ENCODE measurements around the gene DISC1.
"Not testable (repeated sequence)": the region's sequence is repeated elsewhere in the genome, so short reads cannot be mapped to it uniquely, and the experiment has no call there.

DISC1 gene

DNA sequence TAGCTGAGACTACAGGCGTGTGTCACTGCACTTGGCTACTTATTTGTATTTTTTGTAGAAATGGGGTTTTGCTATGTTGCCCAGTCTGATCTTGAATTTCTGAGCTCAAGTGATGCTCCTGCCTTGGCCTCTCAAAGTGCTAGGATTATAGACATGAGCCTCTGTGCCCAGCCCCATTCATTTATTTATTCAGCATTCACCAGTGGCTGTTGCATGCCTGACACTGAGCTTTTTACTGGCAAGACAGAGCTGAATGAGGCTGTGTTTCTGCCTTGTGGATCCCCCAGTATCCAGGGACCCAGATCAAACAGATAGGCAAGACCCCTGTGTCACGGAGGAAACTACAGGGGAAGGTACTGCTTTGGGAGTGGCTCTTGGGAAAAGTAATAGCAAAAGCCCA lies 109.4 kb downstream of the DISC1 start:
- DNase-seq, result no peak

DNA sequence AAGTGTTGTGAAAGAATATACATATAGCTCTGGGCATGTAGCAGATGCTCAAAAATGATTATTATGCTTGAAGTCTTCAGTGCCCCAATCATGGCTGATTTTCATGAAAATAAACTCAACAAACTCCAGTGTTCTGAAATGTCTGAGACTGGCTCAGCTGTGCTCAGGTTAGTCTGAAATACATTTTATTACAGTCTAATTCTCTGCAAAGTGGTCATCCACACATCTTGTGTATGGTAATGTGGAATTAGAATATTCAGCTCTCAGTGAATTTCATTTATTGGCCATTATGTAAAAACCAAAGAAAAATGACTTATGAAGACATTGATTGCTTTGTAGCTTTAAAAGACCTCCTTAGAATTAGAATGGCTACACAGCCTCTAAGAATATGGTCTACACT lies 109.9 kb downstream of the DISC1 start:
- DNase-seq, result no peak

DNA sequence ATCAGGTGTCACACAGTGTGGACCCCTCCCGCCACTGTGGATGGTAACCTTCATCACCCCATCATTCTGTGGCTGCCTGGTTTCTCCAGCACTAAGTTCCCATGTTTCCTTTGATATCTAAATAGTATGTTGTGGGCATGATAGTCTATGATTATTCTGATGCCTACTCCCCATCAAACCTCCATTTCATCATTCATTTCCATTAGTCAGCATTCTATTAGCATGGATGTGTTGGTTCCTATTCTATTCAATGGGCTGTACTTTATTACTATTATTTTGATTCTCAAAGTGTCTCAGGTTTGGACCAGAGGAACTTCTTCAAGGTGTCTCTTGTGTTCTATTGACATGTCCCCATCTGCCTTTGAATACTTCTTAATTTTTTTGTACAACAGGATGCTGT lies 112.0 kb downstream of the DISC1 start:
- no peak for DNase-seq

DNA sequence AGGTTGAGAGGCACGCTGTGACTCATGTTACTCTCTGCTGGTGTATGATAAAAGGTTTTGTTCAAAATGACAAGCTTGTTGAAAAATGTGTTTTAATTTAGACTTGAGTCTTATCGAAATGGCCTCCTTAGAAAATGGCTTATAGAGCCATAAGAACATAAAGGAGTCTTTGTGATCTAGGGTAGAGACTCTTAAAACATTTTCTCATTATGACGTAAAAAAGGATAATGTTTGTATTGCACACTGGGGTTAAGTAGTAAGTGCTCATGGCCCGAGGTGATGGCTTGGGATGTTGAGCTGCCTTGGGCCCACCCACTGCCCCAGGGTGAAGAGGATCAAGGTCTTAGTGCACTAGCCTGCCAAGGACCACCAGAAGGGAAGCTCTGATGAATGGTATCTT lies 117.4 kb downstream of the DISC1 start:
- no peak for DNase-seq

DNA sequence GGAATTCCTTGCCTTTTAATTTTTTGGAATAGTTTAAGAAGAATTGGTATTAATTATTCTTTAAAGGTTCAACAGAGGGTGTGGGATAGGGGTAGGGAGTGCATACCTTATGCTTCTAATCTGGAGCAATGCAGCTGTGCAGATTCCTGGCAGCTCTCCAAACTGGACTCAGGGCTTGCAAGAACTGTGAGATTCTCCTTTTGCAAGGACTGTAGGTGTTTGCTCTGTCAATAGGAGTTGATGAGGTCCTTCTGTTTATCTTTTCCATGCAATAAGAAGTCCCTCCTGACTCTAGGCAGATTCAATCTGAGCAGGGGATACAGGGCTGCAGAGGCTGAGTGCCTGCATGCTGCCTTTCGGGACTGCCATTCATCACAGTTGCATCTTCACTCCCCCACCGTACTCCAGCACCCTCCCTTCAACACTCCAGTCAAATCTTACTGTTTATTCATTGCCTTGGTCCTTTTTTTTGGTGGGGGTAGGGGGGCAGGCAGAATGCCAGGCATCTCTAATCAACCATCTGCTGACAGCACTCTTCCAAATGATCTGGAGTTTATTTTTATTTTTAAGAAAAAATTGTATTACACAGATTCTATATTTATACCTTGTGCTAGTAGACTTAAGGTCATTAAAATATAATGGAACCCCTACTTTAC lies 122.3 kb downstream of the DISC1 start:
- DNase-seq, result no peak

DNA sequence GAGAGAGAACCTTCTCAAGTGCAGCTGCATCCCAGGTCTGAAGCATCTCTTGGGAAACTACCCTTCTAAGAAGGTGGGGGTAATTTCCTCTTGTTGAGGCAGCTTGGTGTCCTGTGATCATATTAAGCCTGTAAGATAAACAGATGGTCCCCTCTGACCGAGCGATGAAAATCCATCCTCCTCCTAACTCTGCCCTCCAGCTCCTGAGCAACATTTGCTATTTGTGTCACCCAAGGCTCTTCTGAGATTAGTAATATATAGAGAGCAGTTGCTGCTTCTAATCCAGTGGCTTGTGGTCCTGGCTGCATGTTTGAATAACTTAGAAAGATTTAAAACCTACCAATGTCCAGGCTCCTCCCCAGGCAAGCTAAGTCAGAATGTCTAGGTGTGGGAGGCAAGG lies 123.7 kb downstream of the DISC1 start:
- no peak for DNase-seq

DNA sequence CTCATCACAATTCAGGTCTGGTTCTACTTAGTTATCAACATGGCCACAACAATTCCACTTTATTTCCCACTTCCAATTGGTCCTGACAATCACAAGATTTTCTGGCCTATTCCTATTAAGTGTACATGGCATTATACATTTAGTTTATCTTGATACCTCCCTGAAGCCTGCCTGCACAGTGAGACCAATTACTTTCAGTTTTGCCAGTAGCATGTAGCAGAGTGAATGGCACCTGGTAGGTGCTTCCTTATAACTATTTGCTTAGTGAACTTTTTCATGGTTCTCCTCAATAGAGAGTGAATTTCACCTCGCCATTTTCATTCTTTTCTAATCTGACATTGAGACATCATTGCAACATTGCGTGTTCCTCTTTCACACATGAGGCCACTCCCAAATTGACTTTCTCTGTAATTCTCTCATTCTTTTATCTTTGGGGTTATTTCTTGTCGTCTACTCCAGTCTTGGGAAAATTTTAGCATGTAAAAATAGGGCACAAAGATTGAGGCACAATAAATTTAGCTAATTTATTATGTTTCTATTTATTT lies 124.3 kb downstream of the DISC1 start:
- no peak for DNase-seq

DNA sequence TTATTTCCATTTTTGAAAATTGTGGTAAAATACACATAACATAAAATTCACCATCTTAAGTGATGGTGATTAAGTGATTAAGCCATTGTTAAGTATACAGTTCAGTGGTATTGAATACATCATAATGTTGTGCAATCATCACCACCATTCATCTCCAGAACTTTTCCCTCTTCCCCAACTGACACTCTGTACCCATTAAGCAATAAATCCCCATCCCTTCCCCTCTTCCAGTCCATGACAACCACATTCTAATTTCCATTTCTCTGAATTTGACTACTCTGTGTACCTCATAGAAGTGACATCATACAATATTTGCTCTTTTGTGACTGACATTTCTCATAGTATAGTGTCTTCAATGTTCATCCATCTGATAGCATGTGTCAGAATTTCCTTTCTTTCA lies 124.8 kb downstream of the DISC1 start:
- no peak for DNase-seq

DNA sequence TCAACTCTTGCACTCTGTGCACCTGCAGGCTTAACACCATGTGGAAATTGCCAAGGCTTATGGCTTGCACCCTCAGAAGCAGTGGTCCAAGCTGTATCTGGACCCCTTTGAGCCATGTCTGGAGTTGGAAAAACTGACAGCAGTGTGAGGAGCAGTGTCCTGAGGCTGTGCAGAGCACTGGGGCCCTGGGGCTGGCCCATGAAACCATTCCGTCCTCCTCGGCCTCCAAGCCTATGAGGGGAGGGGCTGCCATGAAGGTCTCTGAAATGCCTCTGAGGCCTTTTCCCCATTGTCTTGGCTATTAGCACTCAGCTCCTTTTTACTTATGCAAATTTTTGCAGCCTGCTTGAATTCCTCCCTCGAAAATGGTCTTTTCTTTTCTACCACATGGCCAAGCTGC lies 126.7 kb downstream of the DISC1 start:
- no peak for DNase-seq

DNA sequence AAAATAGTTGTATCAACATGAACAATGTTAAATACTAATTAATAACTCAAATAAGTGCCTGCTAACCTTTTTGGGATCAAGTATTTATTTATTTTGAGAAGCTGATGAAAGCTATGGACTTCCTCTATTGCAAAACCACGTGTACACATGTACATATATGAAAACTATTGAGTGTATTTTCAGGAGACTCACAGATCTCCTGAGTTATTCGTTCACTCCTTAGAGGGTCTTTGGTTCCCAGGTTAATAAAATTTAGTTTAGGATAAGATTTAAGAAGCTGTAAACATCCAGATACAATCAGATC lies 130.5 kb downstream of the DISC1 start:
- DNase-seq, result no peak

DNA sequence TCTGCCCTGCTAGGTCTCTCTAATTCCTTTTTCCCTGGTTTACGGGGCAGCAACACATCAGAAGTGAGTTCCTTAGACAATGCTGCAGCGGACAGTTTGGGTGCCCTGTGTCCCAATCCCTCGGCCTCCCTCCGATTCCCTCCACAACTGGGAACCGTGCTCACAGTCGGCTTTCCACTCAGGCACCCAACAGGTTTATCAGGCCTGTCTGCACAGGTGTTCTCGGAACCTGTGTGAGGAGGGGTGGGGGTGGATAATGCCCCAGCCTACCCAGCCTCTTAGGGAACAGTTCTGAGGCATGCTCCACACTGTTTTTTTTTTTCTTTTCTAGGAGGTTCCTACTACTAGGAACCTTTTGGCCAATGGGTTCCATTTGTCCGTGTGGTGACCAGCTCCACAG lies 131.2 kb downstream of the DISC1 start:
- no peak for DNase-seq

DNA sequence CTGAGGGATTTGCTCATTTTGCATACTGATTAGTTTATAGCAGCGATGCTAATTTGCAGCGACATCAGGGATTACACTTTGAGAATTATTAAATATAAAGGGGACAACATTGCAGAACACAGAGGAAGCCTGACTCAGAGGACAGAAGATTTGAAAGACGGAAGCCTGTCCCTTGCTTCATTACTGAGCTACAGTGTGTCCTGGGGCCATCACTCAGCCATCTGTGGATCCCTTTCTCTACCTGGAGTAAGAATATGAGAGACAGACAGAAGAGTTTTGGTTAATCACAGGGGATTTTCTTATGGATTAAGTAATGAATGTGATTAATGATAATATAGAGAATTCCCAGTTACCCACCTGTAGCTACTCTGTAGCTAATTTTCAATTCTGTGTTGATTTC lies 134.7 kb downstream of the DISC1 start:
- DNase-seq, result no peak

DNA sequence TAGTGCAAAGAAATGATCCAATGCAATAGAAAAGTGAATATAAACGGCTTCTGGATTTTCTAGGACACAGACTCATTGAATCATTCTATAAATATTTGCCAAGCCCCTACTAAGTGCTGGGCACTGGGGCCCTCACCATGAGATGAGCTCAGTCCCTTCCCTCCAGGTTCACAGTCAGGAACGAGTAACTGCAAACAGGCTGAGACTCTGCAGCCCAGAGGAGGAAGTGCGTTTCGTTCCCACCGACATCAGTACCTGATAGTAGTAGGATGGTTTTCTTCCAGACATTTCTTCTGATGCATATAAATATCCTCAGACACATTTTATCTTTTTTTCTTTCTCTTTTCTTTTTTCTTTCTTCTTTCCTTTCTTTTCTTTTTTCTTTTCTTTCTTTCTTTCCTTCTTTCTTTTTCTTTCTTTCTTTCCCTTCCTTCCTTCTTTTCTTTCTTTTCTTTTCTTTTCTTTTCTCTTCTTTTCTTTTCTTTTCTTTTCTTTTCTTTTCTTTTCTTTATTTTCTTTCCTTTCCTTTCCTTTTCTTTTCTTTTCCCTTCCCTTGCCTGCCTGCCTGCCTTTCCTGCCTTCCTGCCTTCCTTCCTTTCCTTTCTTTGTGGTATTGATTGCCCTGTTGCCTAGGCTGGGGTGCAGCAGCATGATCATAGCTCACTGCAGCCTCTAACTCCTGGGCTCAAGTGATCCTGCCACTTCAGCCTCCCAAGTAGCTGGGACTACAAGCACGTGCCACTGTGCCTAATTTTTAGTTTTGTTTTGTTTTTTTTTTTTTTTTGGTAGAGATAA lies 135.4 kb downstream of the DISC1 start:
- no peak for DNase-seq

DNA sequence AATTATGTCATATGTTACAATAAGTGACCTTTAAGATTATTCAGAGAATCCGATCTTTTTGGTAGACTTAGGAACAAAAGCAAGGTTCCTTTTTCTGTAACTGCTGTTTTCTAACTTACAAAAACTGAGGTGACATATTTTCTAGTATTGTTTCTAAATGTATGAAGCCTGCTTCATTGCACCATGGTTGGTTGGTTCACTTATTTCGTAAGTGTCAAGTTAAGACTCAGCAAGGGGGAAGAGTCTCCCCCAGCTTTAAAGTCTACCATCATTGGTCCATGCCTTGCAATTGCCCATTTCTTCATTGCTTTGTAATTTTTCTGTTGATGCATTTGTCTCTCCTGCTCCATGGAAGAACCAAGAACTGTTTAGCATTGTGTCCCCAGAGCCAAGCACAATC lies 136.9 kb downstream of the DISC1 start:
- DNase-seq, result no peak

DNA sequence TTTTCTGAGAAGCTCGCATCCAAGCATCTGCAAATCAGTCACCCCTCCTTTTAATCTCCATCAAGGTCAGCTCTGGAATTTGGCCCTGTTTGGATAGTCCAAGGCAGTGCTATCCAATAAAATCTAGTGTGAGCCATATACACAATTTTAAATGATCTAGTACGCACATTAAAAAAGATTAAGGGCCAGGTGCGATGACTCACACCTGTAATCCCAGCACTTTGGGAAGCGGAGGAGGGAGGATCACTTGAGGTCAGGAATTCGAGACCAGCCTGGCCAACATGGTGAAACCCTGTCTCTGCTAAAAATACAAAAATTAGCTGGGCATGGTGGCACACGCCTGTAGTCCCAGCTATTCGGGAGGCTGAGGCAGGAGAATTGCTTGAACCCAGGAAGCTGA lies 139.2 kb downstream of the DISC1 start:
- not testable (repeated sequence) for DNase-seq

DNA sequence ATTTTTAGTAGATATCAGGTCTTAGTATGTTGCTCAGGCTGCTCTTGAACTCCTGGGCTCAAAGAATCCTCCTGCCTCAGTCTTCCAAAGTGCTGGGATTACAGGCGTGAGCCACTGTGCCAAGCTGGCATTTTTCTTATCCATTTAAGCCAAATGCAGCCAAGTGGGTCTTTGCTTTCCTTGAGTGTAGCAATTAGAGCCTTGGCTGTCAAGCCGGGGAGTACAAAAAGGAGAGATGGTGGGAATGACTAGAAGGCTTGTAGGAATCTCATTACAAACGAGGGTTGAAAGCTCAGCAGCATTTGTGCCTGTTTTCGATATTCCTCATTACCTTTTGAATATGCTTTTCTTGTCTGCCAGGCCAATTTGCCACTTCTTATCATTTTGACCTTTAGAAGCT lies 140.9 kb downstream of the DISC1 start:
- DNase-seq, result no peak

DNA sequence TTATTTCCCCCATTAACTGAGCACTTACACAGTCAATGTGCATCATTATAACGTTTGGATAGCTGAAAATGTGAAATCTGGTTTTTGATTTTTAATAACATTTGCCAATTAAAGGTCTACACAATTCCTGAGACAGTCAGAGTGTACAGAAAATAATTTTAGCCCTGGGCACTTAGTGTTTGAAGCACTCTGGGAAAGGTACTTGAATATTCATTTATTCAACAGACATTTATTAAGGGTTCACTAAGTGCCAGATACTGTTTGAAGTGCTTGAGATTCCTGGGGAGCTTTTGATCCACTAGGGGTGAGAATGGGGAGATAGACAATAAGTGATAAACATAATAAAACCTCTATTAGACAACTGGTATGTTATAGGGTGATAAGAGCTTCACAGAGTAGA lies 141.8 kb downstream of the DISC1 start:
- DNase-seq, result no peak

DNA sequence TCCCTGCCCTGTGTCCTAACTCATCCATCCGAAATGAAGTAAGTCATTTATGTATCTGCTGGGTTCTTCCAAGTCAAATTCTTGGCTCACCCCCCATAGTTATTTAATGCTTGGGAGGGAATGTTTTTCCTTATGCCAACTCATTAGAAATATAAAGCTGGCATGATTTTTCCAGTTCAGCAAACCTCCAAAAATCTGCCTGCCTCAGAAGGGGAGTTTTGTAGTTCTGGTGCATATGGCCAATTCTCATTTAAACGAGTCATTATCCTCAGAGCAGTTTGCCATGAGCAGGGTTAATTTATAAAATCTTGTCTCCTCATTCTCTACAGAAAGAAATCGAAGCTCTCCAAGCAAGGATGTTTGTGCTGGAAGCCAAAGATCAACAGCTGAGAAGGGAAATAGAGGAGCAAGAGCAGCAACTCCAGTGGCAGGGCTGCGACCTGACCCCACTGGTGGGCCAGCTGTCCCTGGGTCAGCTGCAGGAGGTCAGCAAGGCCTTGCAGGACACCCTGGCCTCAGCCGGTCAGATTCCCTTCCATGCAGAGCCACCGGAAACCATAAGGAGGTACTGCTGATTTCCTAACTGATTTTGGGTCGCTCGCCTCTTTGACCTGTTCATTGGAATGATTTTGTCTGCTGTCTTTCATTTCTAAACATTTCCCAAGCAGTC lies 144.1 kb downstream of the DISC1 start:
- no peak for DNase-seq

DNA sequence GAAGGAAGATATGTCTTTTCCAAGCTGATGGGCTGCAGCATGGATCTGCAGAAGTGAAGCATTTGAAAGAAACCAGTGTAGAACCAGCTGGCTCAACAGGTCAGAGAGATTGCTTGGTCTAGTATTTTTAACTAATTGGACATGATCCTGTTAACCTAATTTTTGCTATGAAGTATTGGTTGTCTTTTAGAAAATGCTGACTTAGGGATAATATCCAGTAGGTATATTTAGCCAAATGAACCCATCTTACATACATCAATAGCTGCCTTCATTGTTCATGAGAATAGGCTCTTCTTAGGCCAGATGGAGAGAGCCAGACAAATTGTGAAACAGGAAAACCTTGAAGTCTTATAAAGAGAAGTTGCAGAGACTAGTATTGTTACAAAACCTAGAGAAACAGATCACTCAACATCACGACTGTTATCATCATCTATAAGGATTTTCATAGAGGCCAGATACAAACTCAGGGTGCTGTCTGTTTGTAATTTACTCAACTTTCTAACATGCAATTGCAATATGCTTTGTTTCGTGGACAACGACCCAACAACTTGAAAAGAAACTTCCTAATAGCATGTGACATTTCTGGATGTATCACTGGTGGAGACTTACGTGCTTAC lies 148.2 kb downstream of the DISC1 start:
- no peak for DNase-seq

DNA sequence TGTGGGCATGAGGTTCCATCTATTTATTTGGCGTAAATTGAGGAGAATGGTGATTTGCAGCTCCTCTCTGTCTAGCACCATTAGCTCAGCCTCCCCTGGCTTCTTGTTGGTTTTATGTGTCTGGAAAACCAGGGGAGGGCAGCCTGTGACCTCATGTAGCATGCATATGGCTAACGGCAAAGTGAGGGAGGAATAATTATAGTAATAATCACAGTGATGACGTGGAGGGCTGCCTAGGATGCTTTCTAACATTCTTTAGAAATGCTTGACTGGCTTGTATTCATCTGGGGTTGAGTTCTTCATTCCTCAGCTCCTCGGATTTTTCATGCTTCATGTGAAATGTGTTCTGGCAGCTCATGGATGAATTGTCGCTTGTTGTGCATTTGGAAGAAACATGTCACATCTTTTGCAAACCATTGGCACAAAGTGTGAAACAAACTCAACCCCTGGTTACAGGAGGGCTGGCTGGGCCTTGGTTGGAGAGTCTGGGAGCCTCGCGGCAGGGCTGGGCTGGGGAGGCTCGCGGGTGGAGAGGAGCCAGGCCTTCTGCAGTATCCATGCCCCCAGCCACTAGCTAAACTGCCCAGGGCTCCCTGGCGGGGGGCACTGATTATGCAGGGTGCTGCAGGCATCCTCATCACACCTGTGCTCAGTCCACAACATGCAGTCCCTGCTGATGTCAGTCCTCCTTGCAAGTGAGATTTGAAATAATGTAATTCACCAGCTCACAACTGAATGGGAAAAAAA lies 149.6 kb downstream of the DISC1 start:
- no peak for DNase-seq

DNA sequence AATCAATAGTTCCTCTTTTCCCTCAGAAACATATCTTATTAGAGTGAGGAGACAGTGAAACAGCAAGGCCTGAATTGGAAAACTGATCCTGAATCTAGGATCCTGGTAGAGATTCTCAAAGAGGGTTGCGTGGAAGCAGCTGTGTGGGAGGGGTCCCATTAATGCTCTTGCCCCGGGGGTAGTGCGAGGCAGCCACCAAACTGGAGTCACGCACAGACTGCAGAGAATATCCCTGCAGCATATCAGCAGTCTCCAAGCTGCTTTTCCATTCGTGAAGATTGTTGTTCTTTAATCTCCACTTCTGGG lies 150.1 kb downstream of the DISC1 start:
- no peak for DNase-seq

DNA sequence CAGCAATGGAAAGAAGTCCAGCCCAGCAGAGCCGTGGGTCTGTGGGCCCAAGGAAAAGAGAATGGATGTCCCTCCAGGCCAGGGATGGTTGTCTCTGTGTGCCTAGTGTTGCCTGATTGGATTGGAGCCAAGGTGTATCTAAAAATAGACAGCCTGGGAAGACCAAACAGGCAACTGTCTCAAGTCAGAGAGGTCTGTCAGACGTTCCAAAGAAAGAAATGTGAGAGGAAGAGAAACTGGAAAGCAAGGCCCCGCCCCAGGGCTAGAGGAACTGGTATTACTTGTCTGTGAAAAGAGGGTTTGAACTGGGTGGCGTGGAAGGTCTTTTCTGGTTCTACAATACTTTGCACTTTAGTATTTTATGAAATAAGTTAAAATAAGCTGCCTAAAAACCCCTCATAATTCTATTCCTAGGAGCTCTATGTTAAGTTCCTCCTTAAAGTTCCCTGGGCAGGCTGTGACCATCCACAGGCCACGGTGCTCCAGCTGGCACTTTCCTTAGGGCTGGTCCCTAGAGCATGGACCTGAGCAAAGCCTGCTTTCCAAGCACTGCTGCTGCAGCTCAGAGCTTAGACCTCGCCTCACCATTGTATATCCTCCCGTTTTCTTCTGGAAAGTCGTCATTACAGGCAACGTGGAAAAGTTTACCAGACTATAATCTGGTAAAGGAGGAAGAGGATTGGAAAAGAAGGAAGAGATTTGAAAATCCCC lies 151.6 kb downstream of the DISC1 start:
- DNase-seq, result no peak

DNA sequence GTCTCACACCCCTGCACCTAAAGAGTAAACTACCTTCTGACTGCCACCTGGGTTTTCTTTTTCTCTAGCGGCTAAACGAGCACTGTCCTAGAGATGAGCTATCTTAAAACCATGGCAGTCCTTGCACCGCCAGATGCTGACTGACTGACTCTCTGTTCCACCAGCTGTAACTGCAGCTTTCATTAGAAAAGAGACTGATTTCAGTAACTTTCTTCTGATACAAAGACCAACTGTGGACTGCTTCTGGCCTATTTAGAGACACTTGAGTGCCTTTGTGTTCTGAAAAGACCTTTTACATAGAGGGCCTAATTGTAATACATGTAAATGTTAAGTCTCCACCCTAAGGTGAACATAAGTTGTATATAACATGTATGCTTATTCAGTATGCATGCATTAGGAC lies 152.5 kb downstream of the DISC1 start:
- no peak for DNase-seq

All from NCI-H2081 treated with DMSO at 0.1 percent for 48 hours (cell line).